Aorta (tissue), 5 donors: ENCODE measurements around the gene ITGBL1. TPM values are rescaled to one million over a fixed set of nuclear protein-coding genes. Genes with fewer than 3 reads are reported as not detected.
A peak's percentile ranks its signal among the peaks of the same experiment; 100 is the strongest.

ENCODE experiments used
- ATAC-seq: fragments of 200-7000 bp; cut with Tn5 transposase; one replicate; pipeline ENCODE4 v1.9.1; 2022; ENCODE audit warnings: moderate library complexity; ENCODE audit not compliant: low FRiP score
- DNase-seq, 2 donors: peaks; one replicate each; pipeline ENCODE4 v3.0.0-alpha.2; 2020
- H3K27ac ChIP-seq, 2 donors: one replicate each; pipeline ENCODE4 v1.5.1; 2013; ENCODE audit warnings: low read length in 2 of 2, mild to moderate bottlenecking in 2 of 2, moderate library complexity in 2 of 2, control low read depth in 1 of 2, inconsistent platforms in 1 of 2, low read depth in 1 of 2
- H3K27me3 ChIP-seq, 2 donors: one replicate each; pipeline ENCODE4 v1.6.1; 2013; ENCODE audit warnings: control low read depth in 1 of 2, low read length in 1 of 2, mild to moderate bottlenecking in 1 of 2, moderate library complexity in 1 of 2; ENCODE audit not compliant: insufficient read depth in 2 of 2, control insufficient read depth in 1 of 2
- H3K36me3 ChIP-seq, 2 donors: one replicate each; pipeline ENCODE4 v1.6.1; 2013; ENCODE audit warnings: control low read depth in 1 of 2, low read length in 1 of 2, mild to moderate bottlenecking in 1 of 2; ENCODE audit not compliant: insufficient read depth in 2 of 2, control insufficient read depth in 1 of 2
- H3K4me1 ChIP-seq, 2 donors: one replicate each; pipeline ENCODE4 v1.6.1; 2013; ENCODE audit warnings: low read length in 2 of 2, control low read depth in 1 of 2, mild to moderate bottlenecking in 1 of 2, moderate library complexity in 1 of 2; ENCODE audit not compliant: insufficient read depth in 2 of 2, control insufficient read depth in 1 of 2
- H3K4me3 ChIP-seq, 2 donors: one replicate each; pipeline ENCODE4 v1.5.1; 2013; ENCODE audit warnings: low read length in 2 of 2, control low read depth in 1 of 2, mild to moderate bottlenecking in 1 of 2
- H3K9me3 ChIP-seq: one replicate; pipeline ENCODE4 v1.6.1; 2013; ENCODE audit warnings: mild to moderate bottlenecking, low read length; ENCODE audit not compliant: control insufficient read depth
- WGBS, 2 donors: extraction: QIAGEN DNeasy Blood & Tissue Kit; methylation state at CpG; one replicate each; pipeline ENCODE4 v1.1.7; 2013; 5-methylcytosine and 5-hydroxymethylcytosine counted together
- intact Hi-C, 2 donors: fragments of 100-400 bp; cut with DNase I; formaldehyde crosslinking; loops; one replicate each; pipeline versions ENCODE4 v1.14.2 to v1.15.0; 2022
- long read RNA-seq, 2 donors: library from polyadenylated mRNA; unstranded; transcript quantifications; one replicate each; pipeline ENCODE4 v2.0.0, GENCODE V29; 2020 to 2021
- polyA plus RNA-seq, 2 donors: library from polyadenylated mRNA; stranded (reverse); fragments of 200-250 nt; gene quantifications; one replicate each; pipeline ENCODE4 v1.2.3, GENCODE V29; 2013
- total RNA-seq, 2 donors: library from RNA; stranded (reverse); fragmentation: NEBNext Ultra II Directional; extraction: Animal tissue kit (Norgen Biotek cat#: 25700); gene quantifications; one replicate each; pipeline ENCODE4 v1.2.1, GENCODE V29; 2021
- donor health status: healthy with polysubstance abuse.
- donor health status: Bipolar disorder and iron deficiency.
- donor health status: DM: no; HTN: no; CAD: no.
- donor health status: DM: no; HTN: no; CAD: no.
- donor health status: DM: yes; HTN: yes; CAD: no.

ITGBL1 gene
- total RNA-seq, result 100 to 1,000 TPM; 110 to 121 TPM
- 100 to 1,000 TPM; 121 to 144 TPM for polyA plus RNA-seq
- long read RNA-seq, donor 1, full-length matches to known transcripts, result 125 of 317 reads
- long read RNA-seq, donor 1, partial matches to known transcripts, result 60 of 317 reads
- long read RNA-seq, donor 1, other reads (novel, unspliced or antisense), result 132 of 317 reads
- long read RNA-seq, donor 2, transcript ITGBL1-202 (11 exons, 2,494 nt), result major isoform, 39 of 98 reads
- long read RNA-seq, donor 2, partial matches to known transcripts, result 18 of 98 reads
- long read RNA-seq, donor 2, other reads (novel, unspliced or antisense), result 41 of 98 reads

- peak; percentile 60 to 80 for DNase-seq
- H3K36me3 ChIP-seq, result no peaks in the 10 kb centered on the region
- H3K4me1 ChIP-seq, result peaks cover 4 to 14% of the 10 kb centered on the region in 2 donors
- intact Hi-C loops, result loop anchor here (5.0 to 10.0 kb wide), 2 partner anchors 68 to 146 kb away; no protein-coding TSS in a partner anchor
- ATAC-seq, result peak; percentile 49
- H3K9me3 ChIP-seq, result no peaks in the 10 kb centered on the region
- H3K27ac ChIP-seq, result peak within 1 kb of the TSS; percentile 40 to 99
- no peaks in the 10 kb centered on the region for H3K27me3 ChIP-seq
- peak within 1 kb of the TSS; percentile 55 to 63 for H3K4me3 ChIP-seq
- WGBS, 2 donors, result 4 to 12% methylated on average over 18 of the region's 18 CpGs
These were observed at the start of gene ITGBL1 for GRCh38 chr13:101452519-101453485. TSS of gene ITGBL1 (plus strand) at chr13:101452675. CDS start at chr13:101452834, 159 bp downstream.

- DNase-seq, result no peak
- Histone ChIP-seq H3K27me3 (no peaks in the 10 kb centered on the region), H3K27ac (no peak overlapping the region), H3K36me3 (no peaks in the 10 kb centered on the region), H3K9me3 (no peaks in the 10 kb centered on the region), H3K4me3 (no peak overlapping the region), H3K4me1 (peaks cover 1 to 4% of the 10 kb centered on the region in 2 donors)
- intact Hi-C loops, result no loop called here
- no peak for ATAC-seq
- WGBS, 2 donors, result 44 to 51% methylated on average over 1 of the region's 1 CpG
These were observed 45.7 kb upstream of the ITGBL1 start for GRCh38 chr13:101406791-101407190.

- ATAC-seq (peak; percentile 57), DNase-seq (no peak)
- Histone ChIP-seq H3K27me3 (no peaks in the 10 kb centered on the region), H3K9me3 (no peaks in the 10 kb centered on the region), H3K27ac (peak overlapping the region; percentile 38 to 88), H3K36me3 (no peaks in the 10 kb centered on the region), H3K4me3 (peak overlapping the region in 1 of 2 donors; percentile 64), H3K4me1 (peaks cover 1 to 4% of the 10 kb centered on the region in 2 donors)
- intact Hi-C loops, result no loop called here
- WGBS, 2 donors, result 46 to 50% methylated on average over 9 of the region's 9 CpGs
These were observed 44.3 kb upstream of the ITGBL1 start for GRCh38 chr13:101408154-101408553.

GRCh38 chr13:101408992-101409656, 43.4 kb upstream of the ITGBL1 start:
- no peak for ATAC-seq
- H3K4me3 ChIP-seq, result no peak overlapping the region
- intact Hi-C loops, result no loop called here
- H3K27ac ChIP-seq, result no peak overlapping the region
- WGBS, 2 donors, result 87 to 93% methylated on average over 6 of the region's 6 CpGs
- no peaks in the 10 kb centered on the region for H3K9me3 ChIP-seq
- no peaks in the 10 kb centered on the region for H3K27me3 ChIP-seq
- no peak for DNase-seq
- H3K36me3 ChIP-seq, result no peaks in the 10 kb centered on the region
- peaks cover 1 to 4% of the 10 kb centered on the region in 2 donors for H3K4me1 ChIP-seq

GRCh38 chr13:101412076-101412475, 40.4 kb upstream of the ITGBL1 start:
- DNase-seq (no peak), ATAC-seq (no peak)
- peaks cover 1 to 4% of the 10 kb centered on the region in 2 donors for H3K4me1 ChIP-seq
- no peaks in the 10 kb centered on the region for H3K27me3 ChIP-seq
- intact Hi-C loops, result no loop called here
- no peak overlapping the region for H3K27ac ChIP-seq
- H3K4me3 ChIP-seq, result no peak overlapping the region
- H3K9me3 ChIP-seq, result no peaks in the 10 kb centered on the region
- no peaks in the 10 kb centered on the region for H3K36me3 ChIP-seq
- WGBS, 2 donors, result 99 to 100% methylated on average over 1 of the region's 1 CpG

GRCh38 chr13:101415358-101416174, 36.9 kb upstream of the ITGBL1 start:
- Histone ChIP-seq H3K4me1 (peaks cover 0 to 1% of the 10 kb centered on the region in 2 donors), H3K36me3 (no peaks in the 10 kb centered on the region), H3K4me3 (peak overlapping the region; percentile 83 to 90), H3K27me3 (no peaks in the 10 kb centered on the region), H3K27ac (peak overlapping the region in 1 of 2 donors; percentile 49), H3K9me3 (no peaks in the 10 kb centered on the region)
- 9 to 11% methylated on average over 26 to 43 of the region's 43 CpGs for WGBS, 2 donors
- intact Hi-C loops, result no loop called here
- ATAC-seq, result peak; percentile 49
- peak in 1 of 2 donors; percentile 75 for DNase-seq

GRCh38 chr13:101416181-101417042, 36.1 kb upstream of the ITGBL1 start, which contains the start of gene NALCN:
TSS of gene NALCN (minus strand) at chr13:101416508. CDS start at chr13:101399126, 17,382 bp downstream.
- peak; percentile 52 to 84 for DNase-seq
- intact Hi-C loops, result no loop called here
- peak; percentile 91 for ATAC-seq

More at GRCh38 chr13:101416181-101417042, 36.1 kb upstream of the ITGBL1 start, which contains the start of gene NALCN:
- peak within 1 kb of the TSS; percentile 83 to 90 for H3K4me3 ChIP-seq
- H3K27ac ChIP-seq, result peak within 1 kb of the TSS in 1 of 2 donors; percentile 68
- no peaks in the 10 kb centered on the region for H3K4me1 ChIP-seq
- H3K9me3 ChIP-seq, result no peaks in the 10 kb centered on the region
- H3K27me3 ChIP-seq, result no peaks in the 10 kb centered on the region
- no peaks in the 10 kb centered on the region for H3K36me3 ChIP-seq
- WGBS, 2 donors, result 1% methylated on average over 57 to 85 of the region's 85 CpGs
